ENCODE results near the gene BTN1A1.
"Not testable (repeated sequence)": the region's sequence is repeated elsewhere in the genome, so short reads cannot be mapped to it uniquely, and the experiment has no call there.

The BTN1A1 gene

DNA sequence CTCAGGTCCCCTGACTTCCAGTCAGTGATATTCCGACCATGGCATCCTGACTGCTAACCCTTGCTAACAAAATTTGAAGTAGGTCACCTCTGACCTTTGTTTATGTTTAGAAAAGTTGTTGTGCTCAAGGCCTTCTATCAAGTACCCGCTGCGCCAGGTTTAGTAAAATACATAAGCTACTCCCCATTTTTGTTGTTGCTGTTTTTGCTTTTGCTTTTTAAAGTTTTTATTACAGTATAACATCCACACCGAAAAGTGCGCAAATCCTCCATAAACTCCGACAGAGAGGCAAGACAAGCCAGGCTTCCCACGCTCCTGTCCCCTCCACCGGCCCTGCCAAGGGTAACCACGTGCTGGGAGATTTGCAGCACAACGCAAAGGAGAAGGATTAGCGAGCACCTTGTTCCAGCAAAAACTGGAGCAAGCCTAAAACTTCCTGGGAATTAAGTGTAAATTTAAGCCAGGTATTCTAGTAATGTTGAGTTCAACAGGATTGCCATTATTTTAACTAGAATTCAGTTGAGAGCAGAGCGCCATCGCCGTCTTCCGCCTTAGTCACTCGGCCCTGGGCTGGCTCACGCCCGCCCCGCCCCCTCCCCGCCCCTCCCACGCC, 20.2 kb downstream of the BTN1A1 start:
- Histone ChIP-seq H3K9me3 (ENCODE audit: control insufficient read depth, low read length) (no peaks in the 10 kb centered on the region), H3K4me3 (ENCODE audit: low read length) (peak overlapping the region; percentile 80), H3K4me1 (ENCODE audit: control insufficient read depth, insufficient read depth, low read length) (peaks cover 21% of the 10 kb centered on the region), H3K27me3 (replicated peaks; ENCODE audit: control insufficient read depth, insufficient read depth, low read length) (no peaks in the 10 kb centered on the region), H3K9ac (ENCODE audit: low read length) (peak overlapping the region; percentile 81), H3K36me3 (ENCODE audit: control insufficient read depth, insufficient read depth, low read length, severe bottlenecking) (no peaks in the 10 kb centered on the region)
- DNase-seq (ENCODE audit: low read depth): peak; percentile 76

GRCh38 chr6:26520850-26521599, 20.9 kb downstream of the BTN1A1 start:
- Histone ChIP-seq H3K9ac (ENCODE audit: low read length) (peak overlapping the region; percentile 96), H3K9me3 (ENCODE audit: control insufficient read depth, low read length) (no peaks in the 10 kb centered on the region), H3K36me3 (ENCODE audit: control insufficient read depth, insufficient read depth, low read length, severe bottlenecking) (no peaks in the 10 kb centered on the region), H3K4me3 (ENCODE audit: low read length) (peak overlapping the region; percentile 88), H3K27me3 (replicated peaks; ENCODE audit: control insufficient read depth, insufficient read depth, low read length) (no peaks in the 10 kb centered on the region), H3K4me1 (ENCODE audit: control insufficient read depth, insufficient read depth, low read length) (peaks cover 25% of the 10 kb centered on the region)
- peak; percentile 93 for DNase-seq (ENCODE audit: low read depth)

DNA sequence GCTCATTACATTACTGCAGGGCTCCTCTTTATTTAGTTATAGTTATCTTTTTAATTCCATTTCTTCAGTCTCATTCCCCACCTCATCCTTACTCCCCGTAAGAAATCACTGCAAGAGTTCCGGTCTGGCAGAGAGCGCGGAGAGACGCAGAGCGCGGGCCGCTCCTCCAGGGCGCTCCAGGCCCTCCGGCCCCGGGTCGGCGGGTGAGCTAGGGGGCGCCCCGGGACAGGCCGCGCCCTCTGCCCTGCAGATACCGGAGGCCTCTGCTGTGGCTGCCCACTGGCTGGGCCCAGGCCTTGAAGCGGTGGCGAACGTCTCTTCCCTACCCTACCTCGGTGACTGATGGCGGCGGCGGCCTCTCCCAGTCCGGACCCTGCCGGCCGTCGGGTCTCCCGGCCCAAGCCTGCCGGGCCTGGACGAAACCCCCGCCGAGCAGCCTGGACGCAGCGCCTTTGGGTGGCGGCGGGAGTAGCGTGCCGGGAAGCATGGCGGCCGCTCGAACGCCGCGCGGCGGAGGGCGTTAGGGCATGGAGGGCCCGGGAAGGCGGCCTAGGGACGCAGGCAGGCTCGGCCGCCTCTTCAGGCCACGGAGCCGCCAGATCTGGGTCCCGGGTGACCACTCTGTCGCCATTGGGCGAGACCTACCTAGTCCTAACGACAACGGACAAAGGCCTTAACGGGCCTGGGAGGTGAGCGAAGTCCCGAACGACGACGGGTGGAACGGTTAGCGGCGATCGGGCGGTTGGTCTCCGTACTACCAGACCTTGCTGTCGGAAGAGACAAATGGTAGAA, 21.7 kb downstream of the BTN1A1 start:
- Histone ChIP-seq H3K9me3 (ENCODE audit: control insufficient read depth, low read length) (no peaks in the 10 kb centered on the region), H3K27me3 (replicated peaks; ENCODE audit: control insufficient read depth, insufficient read depth, low read length) (no peaks in the 10 kb centered on the region), H3K9ac (ENCODE audit: low read length) (peak overlapping the region; percentile 96), H3K4me3 (ENCODE audit: low read length) (peak overlapping the region; percentile 88), H3K4me1 (ENCODE audit: control insufficient read depth, insufficient read depth, low read length) (peaks cover 25% of the 10 kb centered on the region), H3K36me3 (ENCODE audit: control insufficient read depth, insufficient read depth, low read length, severe bottlenecking) (no peaks in the 10 kb centered on the region)
- peak; percentile 74 for DNase-seq (ENCODE audit: low read depth)

GRCh38 chr6:26522486-26523228, 22.6 kb downstream of the BTN1A1 start:
- peak overlapping the region; percentile 88 for H3K4me3 ChIP-seq (ENCODE audit: low read length)
- not testable (repeated sequence) for H3K27me3 ChIP-seq (replicated peaks; ENCODE audit: control insufficient read depth, insufficient read depth, low read length); H3K36me3 ChIP-seq (ENCODE audit: control insufficient read depth, insufficient read depth, low read length, severe bottlenecking); H3K9me3 ChIP-seq (ENCODE audit: control insufficient read depth, low read length); DNase-seq (ENCODE audit: low read depth)
- H3K9ac ChIP-seq (ENCODE audit: low read length): peak overlapping the region; percentile 96
- H3K4me1 ChIP-seq (ENCODE audit: control insufficient read depth, insufficient read depth, low read length): peaks cover 25% of the 10 kb centered on the region

DNA sequence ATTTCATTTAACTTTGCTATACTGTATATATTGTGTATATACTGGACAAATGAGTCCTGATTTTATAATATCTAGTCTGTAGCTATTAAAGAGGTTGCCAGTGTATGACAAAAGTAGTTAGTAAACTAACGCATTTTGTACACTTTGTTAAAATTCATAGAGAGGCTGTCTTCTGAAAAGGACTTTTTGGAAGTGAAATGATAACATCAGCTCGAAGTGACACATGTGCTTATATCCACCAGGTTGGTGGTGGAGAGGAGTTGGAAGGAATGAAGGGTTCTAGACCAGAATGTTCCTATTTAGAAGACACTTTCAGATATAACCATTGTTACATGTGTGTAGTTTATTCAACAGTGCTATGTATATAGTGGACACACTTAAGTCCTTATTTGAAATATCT, 24.2 kb downstream of the BTN1A1 start:
- not testable (repeated sequence) for H3K36me3 ChIP-seq (ENCODE audit: control insufficient read depth, insufficient read depth, low read length, severe bottlenecking); H3K9me3 ChIP-seq (ENCODE audit: control insufficient read depth, low read length); H3K27me3 ChIP-seq (replicated peaks; ENCODE audit: control insufficient read depth, insufficient read depth, low read length); DNase-seq (ENCODE audit: low read depth); H3K9ac ChIP-seq (ENCODE audit: low read length); H3K4me3 ChIP-seq (ENCODE audit: low read length)
- H3K4me1 ChIP-seq (ENCODE audit: control insufficient read depth, insufficient read depth, low read length): peaks cover 25% of the 10 kb centered on the region

DNA sequence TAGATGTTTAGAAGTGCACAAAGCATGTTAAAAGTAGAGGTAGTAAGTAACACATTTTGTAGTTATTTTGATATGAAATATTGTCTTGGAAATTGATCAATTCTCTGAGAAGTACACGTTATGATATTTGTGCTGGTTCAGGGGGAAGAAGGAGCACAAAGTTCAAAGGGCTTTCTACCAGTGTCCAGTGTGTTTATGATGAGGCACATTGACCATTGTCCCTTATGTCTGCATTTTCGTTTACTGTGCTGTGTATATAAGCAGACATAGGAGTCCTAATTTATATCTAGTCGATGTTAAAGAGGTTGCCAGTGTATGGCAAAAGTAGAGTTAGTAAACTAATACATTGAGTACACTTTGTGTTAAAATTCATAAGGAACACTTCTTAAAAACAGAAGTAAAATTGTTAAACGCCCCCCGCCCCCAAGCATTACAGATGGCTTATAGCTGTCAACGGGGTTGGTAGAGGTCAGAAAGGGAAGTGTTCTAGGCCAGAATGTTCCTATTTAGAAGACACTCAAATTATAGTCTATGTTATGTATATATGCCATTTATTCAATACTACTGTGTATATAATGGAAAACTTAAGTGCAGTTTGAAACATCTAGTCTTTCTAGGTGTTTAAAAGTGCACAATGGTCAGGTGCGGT, 24.7 kb downstream of the BTN1A1 start:
- no peak for DNase-seq (ENCODE audit: low read depth)
- Histone ChIP-seq H3K4me1 (ENCODE audit: control insufficient read depth, insufficient read depth, low read length) (peaks cover 25% of the 10 kb centered on the region), H3K27me3 (replicated peaks; ENCODE audit: control insufficient read depth, insufficient read depth, low read length) (no peaks in the 10 kb centered on the region), H3K9me3 (ENCODE audit: control insufficient read depth, low read length) (no peaks in the 10 kb centered on the region), H3K36me3 (ENCODE audit: control insufficient read depth, insufficient read depth, low read length, severe bottlenecking) (no peaks in the 10 kb centered on the region), H3K4me3 (ENCODE audit: low read length) (no peak overlapping the region), H3K9ac (ENCODE audit: low read length) (no peak overlapping the region)

GRCh38 chr6:26525838-26526237, 25.7 kb downstream of the BTN1A1 start:
- Histone ChIP-seq H3K27me3 (replicated peaks; ENCODE audit: control insufficient read depth, insufficient read depth, low read length) (no peaks in the 10 kb centered on the region), H3K4me1 (ENCODE audit: control insufficient read depth, insufficient read depth, low read length) (peaks cover 20% of the 10 kb centered on the region), H3K9me3 (ENCODE audit: control insufficient read depth, low read length) (no peaks in the 10 kb centered on the region), H3K4me3 (ENCODE audit: low read length) (no peak overlapping the region), H3K9ac (ENCODE audit: low read length) (no peak overlapping the region), H3K36me3 (ENCODE audit: control insufficient read depth, insufficient read depth, low read length, severe bottlenecking) (no peaks in the 10 kb centered on the region)
- no peak for DNase-seq (ENCODE audit: low read depth)

DNA sequence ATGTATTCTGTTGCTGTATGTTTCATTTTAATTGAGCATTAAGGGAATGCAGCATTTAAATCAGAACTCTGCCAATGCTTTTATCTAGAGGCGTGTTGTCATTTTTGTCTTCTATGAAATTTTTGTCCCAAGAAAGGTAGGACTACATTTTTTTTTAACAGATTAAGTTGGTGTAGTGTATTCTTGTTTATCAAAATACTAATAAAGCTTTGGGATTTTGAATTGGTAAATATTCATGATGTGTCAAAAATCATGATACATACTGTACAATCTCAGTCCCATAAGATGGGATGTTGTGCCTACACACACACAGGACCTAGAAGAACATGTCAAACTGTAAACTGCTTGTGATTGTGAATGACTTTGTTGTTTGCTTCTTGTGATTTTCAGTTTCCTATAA, 26.8 kb downstream of the BTN1A1 start:
- DNase-seq (ENCODE audit: low read depth): no peak
- no peaks in the 10 kb centered on the region for H3K27me3 ChIP-seq (replicated peaks; ENCODE audit: control insufficient read depth, insufficient read depth, low read length)
- no peaks in the 10 kb centered on the region for H3K9me3 ChIP-seq (ENCODE audit: control insufficient read depth, low read length)

GRCh38 chr6:26530203-26530602, 30.1 kb downstream of the BTN1A1 start:
- DNase-seq (ENCODE audit: low read depth): no peak
- no peak overlapping the region for H3K4me3 ChIP-seq (ENCODE audit: low read length)
- H3K27me3 ChIP-seq (replicated peaks; ENCODE audit: control insufficient read depth, insufficient read depth, low read length): no peaks in the 10 kb centered on the region
- H3K9ac ChIP-seq (ENCODE audit: low read length): no peak overlapping the region
- no peaks in the 10 kb centered on the region for H3K9me3 ChIP-seq (ENCODE audit: control insufficient read depth, low read length)
- H3K36me3 ChIP-seq (ENCODE audit: control insufficient read depth, insufficient read depth, low read length, severe bottlenecking): no peaks in the 10 kb centered on the region
- H3K4me1 ChIP-seq (ENCODE audit: control insufficient read depth, insufficient read depth, low read length): peaks cover 11% of the 10 kb centered on the region

More for the DNA sequence above, 26.8 kb downstream of the BTN1A1 start:
- Histone ChIP-seq H3K9ac (ENCODE audit: low read length) (no peak overlapping the region), H3K4me1 (ENCODE audit: control insufficient read depth, insufficient read depth, low read length) (peaks cover 16% of the 10 kb centered on the region), H3K36me3 (ENCODE audit: control insufficient read depth, insufficient read depth, low read length, severe bottlenecking) (no peaks in the 10 kb centered on the region), H3K4me3 (ENCODE audit: low read length) (no peak overlapping the region)

DNA sequence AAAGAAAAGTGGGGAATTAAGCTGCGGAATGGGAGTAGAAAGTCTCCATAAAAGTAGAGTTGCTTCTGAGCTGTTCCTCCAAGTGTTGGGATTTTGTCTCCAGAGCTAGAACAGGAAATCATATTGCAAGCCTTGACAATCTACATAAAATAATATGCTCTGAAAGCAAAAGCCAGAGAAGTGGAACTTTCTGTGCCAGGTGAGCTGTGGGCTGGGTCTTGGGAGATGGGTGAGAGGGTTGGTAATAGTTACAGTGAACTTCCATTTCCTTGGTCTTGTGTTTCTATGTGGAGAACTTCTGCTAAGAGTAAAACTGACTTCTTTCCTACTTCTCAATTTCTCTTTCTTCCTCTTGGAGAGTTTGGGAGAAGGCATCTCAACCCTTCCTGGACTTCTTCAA, 31.8 kb downstream of the BTN1A1 start:
- Histone ChIP-seq H3K27me3 (replicated peaks; ENCODE audit: control insufficient read depth, insufficient read depth, low read length) (no peaks in the 10 kb centered on the region), H3K36me3 (ENCODE audit: control insufficient read depth, insufficient read depth, low read length, severe bottlenecking) (no peaks in the 10 kb centered on the region), H3K4me1 (ENCODE audit: control insufficient read depth, insufficient read depth, low read length) (peaks cover 17% of the 10 kb centered on the region), H3K4me3 (ENCODE audit: low read length) (no peak overlapping the region), H3K9ac (ENCODE audit: low read length) (no peak overlapping the region), H3K9me3 (ENCODE audit: control insufficient read depth, low read length) (no peaks in the 10 kb centered on the region)
- DNase-seq (ENCODE audit: low read depth): no peak
